Karpas-422 (cell line): ENCODE results near the gene IL17F. TPM values are rescaled to one million over a fixed set of nuclear protein-coding genes. Genes with fewer than 3 reads are reported as not detected.

Experiments used
- DNase-seq: peaks from one replicate; pipeline ENCODE4 v3.0.0-alpha.2; 2015
- H2AFZ ChIP-seq: fragments of 200-600 bp; sonication (generic); 2 replicates; pipeline ENCODE4 v1.6.1; 2014; ENCODE audit warnings: antibody characterized with exemption, low read length, mixed read lengths
- H3K27ac ChIP-seq: fragments of 200-600 bp; sonication (generic); 2 replicates; pipeline ENCODE4 v1.5.1; 2014; ENCODE audit warnings: mild to moderate bottlenecking, low read length, moderate library complexity
- H3K27me3 ChIP-seq: fragments of 200-600 bp; sonication (generic); 2 replicates; pipeline ENCODE4 v1.6.1; 2014; ENCODE audit warnings: low read length, mixed read lengths
- H3K36me3 ChIP-seq: fragments of 200-600 bp; sonication (generic); 2 replicates; pipeline ENCODE4 v1.6.1; 2014; ENCODE audit warnings: low read length, mixed read lengths; ENCODE audit not compliant: insufficient read depth
- H3K4me1 ChIP-seq: fragments of 200-600 bp; sonication (generic); 2 replicates; pipeline ENCODE4 v1.6.1; 2014; ENCODE audit warnings: mild to moderate bottlenecking, low read length, mixed read lengths
- H3K4me2 ChIP-seq: fragments of 200-600 bp; sonication (generic); 2 replicates; pipeline ENCODE4 v1.6.1; 2014; ENCODE audit warnings: low read length, low read depth, mild to moderate bottlenecking; ENCODE audit not compliant: poor library complexity, severe bottlenecking
- H3K4me3 ChIP-seq: fragments of 200-600 bp; sonication (generic); 2 replicates; pipeline ENCODE4 v1.5.1; 2014; ENCODE audit warnings: mild to moderate bottlenecking, antibody characterized with exemption, low read length, mixed read lengths
- H3K79me2 ChIP-seq: fragments of 200-600 bp; sonication (generic); 2 replicates; pipeline ENCODE4 v1.6.1; 2014; ENCODE audit warnings: mild to moderate bottlenecking, low read length, mixed read lengths
- H3K9ac ChIP-seq: fragments of 200-600 bp; sonication (generic); 2 replicates; pipeline ENCODE4 v1.6.0; 2014; ENCODE audit warnings: low read length
- H3K9me2 ChIP-seq: fragments of 200-600 bp; sonication (generic), shearing (Covaris generic); replicated peaks from 2 replicates; pipeline ENCODE4 v1.6.0; 2014; ENCODE audit warnings: mild to moderate bottlenecking, low read length, moderate library complexity; ENCODE audit not compliant: insufficient read depth
- H3K9me3 ChIP-seq: fragments of 300-700, 200-600 bp; sonication (generic); 2 replicates; pipeline ENCODE4 v1.6.1; 2014; ENCODE audit warnings: low read length, mixed read lengths
- H4K20me1 ChIP-seq: fragments of 200-600 bp; sonication (generic); 2 replicates; pipeline ENCODE4 v1.6.1; 2014; ENCODE audit warnings: mild to moderate bottlenecking, antibody characterized with exemption, low read length, low read depth; ENCODE audit not compliant: insufficient read depth
- total RNA-seq: library from RNA; depleted of rRNA; stranded (reverse); fragments of >200 nt; shearing (Covaris generic); gene quantifications from 2 replicates; pipeline ENCODE4 v1.2.3, GENCODE V29; 2014; ENCODE audit warnings: low replicate concordance

IL17F gene
- total RNA-seq, 1 experiment from 2014 or later = not detected

GRCh38 chr6:52284131-52284459 is 39.8 kb upstream of the IL17F start:
- Histone ChIP-seq H3K27ac (peak overlapping the region; percentile 73), H3K4me2 (peak overlapping the region; percentile 91), H3K79me2 (peaks cover 51% of the 10 kb centered on the region), H3K4me1 (peaks cover 36% of the 10 kb centered on the region), H2AFZ (no peak overlapping the region; the same call in 1 of the 2 replicates), H3K4me3 (peak overlapping the region; percentile 89), H3K9me2 (no peaks in the 10 kb centered on the region), H3K9me3 (no peaks in the 10 kb centered on the region), H3K9ac (peak overlapping the region; percentile 78), H3K27me3 (no peaks in the 10 kb centered on the region), H3K36me3 (peaks cover 42% of the 10 kb centered on the region), H4K20me1 (0 out of 2 replicates have a peak, but pooled peaks cover 8% of the 10 kb centered on the region)
- DNase-seq = peak; percentile 91

GRCh38 chr6:52283111-52283510 is 38.8 kb upstream of the IL17F start:
- no peak for DNase-seq
- Histone ChIP-seq H3K79me2 (peaks cover 60% of the 10 kb centered on the region), H3K27me3 (no peaks in the 10 kb centered on the region), H3K4me3 (peak overlapping the region; percentile 89), H3K9me3 (no peaks in the 10 kb centered on the region), H4K20me1 (0 out of 2 replicates have a peak, but pooled peaks cover 8% of the 10 kb centered on the region), H3K9ac (peak overlapping the region; percentile 78), H3K36me3 (peaks cover 52% of the 10 kb centered on the region), H3K4me2 (peak overlapping the region; percentile 91), H3K9me2 (no peaks in the 10 kb centered on the region), H3K27ac (no peak overlapping the region; the same call in 1 of the 2 replicates), H3K4me1 (peaks cover 36% of the 10 kb centered on the region), H2AFZ (no peak overlapping the region)

GRCh38 chr6:52276130-52276529 is 31.8 kb upstream of the IL17F start:
- Histone ChIP-seq H3K79me2 (peaks cover 44% of the 10 kb centered on the region), H3K4me3 (no peak overlapping the region), H3K9me2 (no peaks in the 10 kb centered on the region), H3K36me3 (peaks cover 87% of the 10 kb centered on the region), H3K4me1 (no peaks in the 10 kb centered on the region), H2AFZ (no peak overlapping the region), H3K9me3 (no peaks in the 10 kb centered on the region), H3K27me3 (no peaks in the 10 kb centered on the region), H3K27ac (no peak overlapping the region), H3K4me2 (no peak overlapping the region), H4K20me1 (peaks cover 11% of the 10 kb centered on the region; the same call in 1 of the 2 replicates), H3K9ac (no peak overlapping the region)
- DNase-seq = no peak

- Histone ChIP-seq H3K9me3 (no peaks in the 10 kb centered on the region), H3K4me1 (no peaks in the 10 kb centered on the region), H4K20me1 (peaks cover 18% of the 10 kb centered on the region; the same call in 1 of the 2 replicates), H3K36me3 (peaks cover 79% of the 10 kb centered on the region), H3K4me3 (no peak overlapping the region), H3K9ac (no peak overlapping the region), H3K27me3 (no peaks in the 10 kb centered on the region), H3K79me2 (peaks cover 15% of the 10 kb centered on the region; the same call in 1 of the 2 replicates), H3K27ac (no peak overlapping the region), H2AFZ (no peak overlapping the region), H3K4me2 (no peak overlapping the region), H3K9me2 (no peaks in the 10 kb centered on the region)
- no peak for DNase-seq
These were observed 27.7 kb upstream of the IL17F start for GRCh38 chr6:52271852-52272460.

GRCh38 chr6:52263709-52264540 is 19.6 kb upstream of the IL17F start:
- Histone ChIP-seq H3K9me2 (no peaks in the 10 kb centered on the region), H3K4me1 (no peaks in the 10 kb centered on the region), H3K9ac (no peak overlapping the region), H4K20me1 (peaks cover 25% of the 10 kb centered on the region; the same call in 1 of the 2 replicates), H3K79me2 (no peaks in the 10 kb centered on the region), H3K4me2 (no peak overlapping the region), H3K9me3 (no peaks in the 10 kb centered on the region), H3K36me3 (peaks cover 55% of the 10 kb centered on the region), H3K4me3 (no peak overlapping the region), H2AFZ (no peak overlapping the region), H3K27ac (no peak overlapping the region), H3K27me3 (no peaks in the 10 kb centered on the region)
- DNase-seq = peak; percentile 81

GRCh38 chr6:52262620-52263344 is 18.5 kb upstream of the IL17F start:
- no peaks in the 10 kb centered on the region for H3K9me3 ChIP-seq
- peaks cover 24% of the 10 kb centered on the region; the same call in 1 of the 2 replicates for H4K20me1 ChIP-seq
- no peaks in the 10 kb centered on the region for H3K4me1 ChIP-seq
- H3K27ac ChIP-seq = no peak overlapping the region
- H3K9ac ChIP-seq = no peak overlapping the region
- no peaks in the 10 kb centered on the region for H3K79me2 ChIP-seq
- no peaks in the 10 kb centered on the region for H3K27me3 ChIP-seq
- no peak overlapping the region for H2AFZ ChIP-seq
- H3K9me2 ChIP-seq = no peaks in the 10 kb centered on the region
- H3K4me3 ChIP-seq = no peak overlapping the region
- no peak overlapping the region for H3K4me2 ChIP-seq
- H3K36me3 ChIP-seq = peaks cover 44% of the 10 kb centered on the region
- no peak for DNase-seq

GRCh38 chr6:52261229-52261628 is 16.9 kb upstream of the IL17F start:
- Histone ChIP-seq H3K9me2 (no peaks in the 10 kb centered on the region), H3K4me2 (no peak overlapping the region), H3K9ac (no peak overlapping the region), H3K36me3 (peaks cover 36% of the 10 kb centered on the region), H3K9me3 (no peaks in the 10 kb centered on the region), H2AFZ (no peak overlapping the region), H4K20me1 (peaks cover 20% of the 10 kb centered on the region; the same call in 1 of the 2 replicates), H3K27ac (no peak overlapping the region), H3K4me1 (no peaks in the 10 kb centered on the region), H3K27me3 (no peaks in the 10 kb centered on the region), H3K4me3 (no peak overlapping the region), H3K79me2 (no peaks in the 10 kb centered on the region)
- no peak for DNase-seq

GRCh38 chr6:52260634-52261033 is 16.3 kb upstream of the IL17F start:
- H3K4me1 ChIP-seq = no peaks in the 10 kb centered on the region
- peaks cover 30% of the 10 kb centered on the region for H3K36me3 ChIP-seq
- H3K79me2 ChIP-seq = no peaks in the 10 kb centered on the region

More at GRCh38 chr6:52260634-52261033, 16.3 kb upstream of the IL17F start:
- H4K20me1 ChIP-seq = peaks cover 20% of the 10 kb centered on the region; the same call in 1 of the 2 replicates
- no peak overlapping the region for H2AFZ ChIP-seq
- H3K9me3 ChIP-seq = no peaks in the 10 kb centered on the region
- H3K4me2 ChIP-seq = no peak overlapping the region
- no peak overlapping the region for H3K9ac ChIP-seq
- no peak for DNase-seq
- H3K9me2 ChIP-seq = no peaks in the 10 kb centered on the region
- no peak overlapping the region for H3K4me3 ChIP-seq
- no peaks in the 10 kb centered on the region for H3K27me3 ChIP-seq
- no peak overlapping the region for H3K27ac ChIP-seq
